Uterus (tissue), 2 donors: ENCODE results near the gene DIRAS1.
"Not testable (repeated sequence)": the region's sequence is repeated elsewhere in the genome, so short reads cannot be mapped to it uniquely, and the experiment has no call there.

Experiments used
- CTCF ChIP-seq, 4 experiments: fragments of 200-600 bp in 2 of 4; fragments of 450-650 bp in 2 of 4; sonication (generic) in 2 of 4; IDR thresholded peaks; one replicate each; pipeline ENCODE4 v1.5.1; 2016 to 2019; ENCODE audit warnings: antibody characterized with exemption in 4 of 4, mild to moderate bottlenecking in 2 of 4, moderate library complexity in 1 of 4
- POLR2A ChIP-seq, 2 donors: fragments of 450-650 bp; IDR thresholded peaks; one replicate each; pipeline ENCODE4 v1.6.1; 2016; ENCODE audit warnings: antibody characterized with exemption in 2 of 2, mild to moderate bottlenecking in 1 of 2, moderate library complexity in 1 of 2

- TF ChIP-seq CTCF, POLR2A (IDR thresholded peaks at IDR 0.05): not testable (repeated sequence)
Measured at GRCh38 chr19:2678948-2679347, 42.2 kb downstream of the DIRAS1 start.
